Vagina (tissue), 2 donors: ENCODE data around the gene TMEM38B.

Experiments used
- POLR2AphosphoS5 ChIP-seq, 2 donors: sonication (generic); formaldehyde crosslinking; IDR thresholded peaks; one replicate each; pipeline ENCODE4 v1.9.0; 2017; ENCODE audit warnings: antibody characterized with exemption in 2 of 2, mild to moderate bottlenecking in 2 of 2, low read depth in 1 of 2; ENCODE audit not compliant: insufficient read depth in 1 of 2
- TF ChIP-seq, protein P1 (sequence below), 3 experiments: fragments of 450-650 bp in 2 of 3; fragments of 200-600 bp in 1 of 3; sonication (generic) in 1 of 3; IDR thresholded peaks; one replicate each; pipeline ENCODE4 v1.5.1; 2017 to 2019; ENCODE audit warnings: antibody characterized with exemption in 3 of 3, mild to moderate bottlenecking in 2 of 3, moderate library complexity in 2 of 3

DNA sequence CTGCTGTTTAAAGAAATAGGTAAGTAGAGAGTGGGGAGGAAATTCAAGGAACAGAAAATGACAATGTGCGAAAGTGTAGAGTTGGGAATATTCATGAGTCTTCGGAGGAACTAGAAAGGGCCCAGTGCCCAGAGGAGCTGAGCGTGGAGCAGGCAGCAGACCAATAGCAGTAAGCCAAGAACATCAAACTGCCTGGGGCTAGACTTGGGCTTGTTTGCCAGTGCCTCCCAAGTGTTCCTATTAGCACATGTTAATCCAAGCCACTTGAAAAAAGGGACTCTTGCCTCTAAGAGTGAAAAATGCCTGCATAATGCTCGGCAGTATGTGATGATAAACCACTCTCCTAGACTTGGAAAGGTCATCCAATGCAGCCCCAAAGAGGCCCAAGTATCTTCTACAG is 33.3 kb upstream of the TMEM38B start:
- no peak for TF ChIP-seq POLR2AphosphoS5 (IDR thresholded peaks at IDR 0.05; ENCODE audit: insufficient read depth in 1 of 2, low read depth in 1 of 2)
- TF ChIP-seq, protein P1, sequence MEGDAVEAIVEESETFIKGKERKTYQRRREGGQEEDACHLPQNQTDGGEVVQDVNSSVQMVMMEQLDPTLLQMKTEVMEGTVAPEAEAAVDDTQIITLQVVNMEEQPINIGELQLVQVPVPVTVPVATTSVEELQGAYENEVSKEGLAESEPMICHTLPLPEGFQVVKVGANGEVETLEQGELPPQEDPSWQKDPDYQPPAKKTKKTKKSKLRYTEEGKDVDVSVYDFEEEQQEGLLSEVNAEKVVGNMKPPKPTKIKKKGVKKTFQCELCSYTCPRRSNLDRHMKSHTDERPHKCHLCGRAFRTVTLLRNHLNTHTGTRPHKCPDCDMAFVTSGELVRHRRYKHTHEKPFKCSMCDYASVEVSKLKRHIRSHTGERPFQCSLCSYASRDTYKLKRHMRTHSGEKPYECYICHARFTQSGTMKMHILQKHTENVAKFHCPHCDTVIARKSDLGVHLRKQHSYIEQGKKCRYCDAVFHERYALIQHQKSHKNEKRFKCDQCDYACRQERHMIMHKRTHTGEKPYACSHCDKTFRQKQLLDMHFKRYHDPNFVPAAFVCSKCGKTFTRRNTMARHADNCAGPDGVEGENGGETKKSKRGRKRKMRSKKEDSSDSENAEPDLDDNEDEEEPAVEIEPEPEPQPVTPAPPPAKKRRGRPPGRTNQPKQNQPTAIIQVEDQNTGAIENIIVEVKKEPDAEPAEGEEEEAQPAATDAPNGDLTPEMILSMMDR (IDR thresholded peaks at IDR 0.05) = no peak
